ENCODE data around the gene MARS2. TPM values are rescaled to one million over a fixed set of nuclear protein-coding genes. Genes with fewer than 3 reads are reported as not detected.
"Not testable (repeated sequence)": the region's sequence is repeated elsewhere in the genome, so short reads cannot be mapped to it uniquely, and the experiment has no call there.

Gene MARS2
- total RNA-seq, 2 experiments from 2014 or later, result 21.8 to 32.7 TPM

GRCh38 chr2:197677483-197677882 is 27.7 kb upstream of the MARS2 start:
- Histone ChIP-seq H4K20me1 (ENCODE audit: insufficient read depth, low read length) (no peaks in the 10 kb centered on the region), H3K79me2 (ENCODE audit: insufficient read depth, low read depth, low read length) (no peaks in the 10 kb centered on the region), H3K9me2 (ENCODE audit: insufficient read depth, low read length) (no peaks in the 10 kb centered on the region), H3K27ac (ENCODE audit: low read depth, low read length, poor library complexity, severe bottlenecking) (no peak overlapping the region), H3K36me3 (ENCODE audit: insufficient read depth, low read length) (no peaks in the 10 kb centered on the region), H3K4me3 (ENCODE audit: low read depth, low read length, poor library complexity, severe bottlenecking) (no peak overlapping the region), H3K4me2 (ENCODE audit: low read length) (no peak overlapping the region), H3K4me1 (ENCODE audit: insufficient read depth, low read length, poor library complexity, severe bottlenecking) (no peaks in the 10 kb centered on the region), H2AFZ (ENCODE audit: low read length) (no peak overlapping the region), H3K9me3 (ENCODE audit: low read length) (no peaks in the 10 kb centered on the region)
- no TSS peak for BruUV-seq (replicated peaks)
- intact Hi-C loops (cut with micrococcal nuclease; ENCODE audit: unreplicated experiment), result no loop called here
- ChIA-PET CTCF (ENCODE audit: unreplicated experiment) (no interaction called here), POLR2A (no interaction called here)
- DNase-seq (ENCODE audit: low spot score), result no peak
- TF ChIP-seq EZH2phosphoT487 (IDR thresholded peaks at IDR 0.05; ENCODE audit: borderline replicate concordance, low read depth, low read length) (no peak), CTCF (conservative IDR thresholded peaks at IDR 0.05; ENCODE audit: low read length) (no peak)

- H3K27ac ChIP-seq (ENCODE audit: low read depth, low read length, poor library complexity, severe bottlenecking); H3K36me3 ChIP-seq (ENCODE audit: insufficient read depth, low read length); CTCF ChIA-PET (ENCODE audit: unreplicated experiment); H4K20me1 ChIP-seq (ENCODE audit: insufficient read depth, low read length); intact Hi-C loops (cut with micrococcal nuclease; ENCODE audit: unreplicated experiment); H2AFZ ChIP-seq (ENCODE audit: low read length); POLR2A ChIA-PET; H3K9me2 ChIP-seq (ENCODE audit: insufficient read depth, low read length); H3K9me3 ChIP-seq (ENCODE audit: low read length); BruUV-seq (replicated peaks); H3K4me2 ChIP-seq (ENCODE audit: low read length); H3K4me1 ChIP-seq (ENCODE audit: insufficient read depth, low read length, poor library complexity, severe bottlenecking); DNase-seq (ENCODE audit: low spot score); H3K4me3 ChIP-seq (ENCODE audit: low read depth, low read length, poor library complexity, severe bottlenecking); H3K79me2 ChIP-seq (ENCODE audit: insufficient read depth, low read depth, low read length): not testable (repeated sequence)
These were observed 10.0 kb upstream of the MARS2 start for GRCh38 chr2:197695206-197695605.

GRCh38 chr2:197695971-197696370 is 9.2 kb upstream of the MARS2 start:
- intact Hi-C loops (cut with micrococcal nuclease; ENCODE audit: unreplicated experiment); H3K36me3 ChIP-seq (ENCODE audit: insufficient read depth, low read length); CTCF ChIA-PET (ENCODE audit: unreplicated experiment): not testable (repeated sequence)

GRCh38 chr2:197696571-197696970 is 8.6 kb upstream of the MARS2 start:
- H3K27ac ChIP-seq (ENCODE audit: low read depth, low read length, poor library complexity, severe bottlenecking); BruUV-seq (replicated peaks); intact Hi-C loops (cut with micrococcal nuclease; ENCODE audit: unreplicated experiment); H3K4me1 ChIP-seq (ENCODE audit: insufficient read depth, low read length, poor library complexity, severe bottlenecking); H2AFZ ChIP-seq (ENCODE audit: low read length); CTCF ChIA-PET (ENCODE audit: unreplicated experiment); H3K9me3 ChIP-seq (ENCODE audit: low read length); H3K9me2 ChIP-seq (ENCODE audit: insufficient read depth, low read length); H3K4me3 ChIP-seq (ENCODE audit: low read depth, low read length, poor library complexity, severe bottlenecking); H3K79me2 ChIP-seq (ENCODE audit: insufficient read depth, low read depth, low read length); DNase-seq (ENCODE audit: low spot score); H4K20me1 ChIP-seq (ENCODE audit: insufficient read depth, low read length); H3K36me3 ChIP-seq (ENCODE audit: insufficient read depth, low read length); POLR2A ChIA-PET; H3K4me2 ChIP-seq (ENCODE audit: low read length): not testable (repeated sequence)

More at GRCh38 chr2:197695971-197696370, 9.2 kb upstream of the MARS2 start:
- H2AFZ ChIP-seq (ENCODE audit: low read length); H4K20me1 ChIP-seq (ENCODE audit: insufficient read depth, low read length); POLR2A ChIA-PET; H3K4me1 ChIP-seq (ENCODE audit: insufficient read depth, low read length, poor library complexity, severe bottlenecking); H3K9me3 ChIP-seq (ENCODE audit: low read length); BruUV-seq (replicated peaks); H3K4me2 ChIP-seq (ENCODE audit: low read length); DNase-seq (ENCODE audit: low spot score); H3K79me2 ChIP-seq (ENCODE audit: insufficient read depth, low read depth, low read length); H3K9me2 ChIP-seq (ENCODE audit: insufficient read depth, low read length); H3K4me3 ChIP-seq (ENCODE audit: low read depth, low read length, poor library complexity, severe bottlenecking); H3K27ac ChIP-seq (ENCODE audit: low read depth, low read length, poor library complexity, severe bottlenecking): not testable (repeated sequence)

- BruUV-seq (replicated peaks); H3K79me2 ChIP-seq (ENCODE audit: insufficient read depth, low read depth, low read length); H3K9me3 ChIP-seq (ENCODE audit: low read length); DNase-seq (ENCODE audit: low spot score); H3K4me3 ChIP-seq (ENCODE audit: low read depth, low read length, poor library complexity, severe bottlenecking); POLR2A ChIA-PET; H3K4me2 ChIP-seq (ENCODE audit: low read length); H3K4me1 ChIP-seq (ENCODE audit: insufficient read depth, low read length, poor library complexity, severe bottlenecking); H3K36me3 ChIP-seq (ENCODE audit: insufficient read depth, low read length); H3K9me2 ChIP-seq (ENCODE audit: insufficient read depth, low read length); CTCF ChIA-PET (ENCODE audit: unreplicated experiment); H4K20me1 ChIP-seq (ENCODE audit: insufficient read depth, low read length); H3K27ac ChIP-seq (ENCODE audit: low read depth, low read length, poor library complexity, severe bottlenecking); H2AFZ ChIP-seq (ENCODE audit: low read length): not testable (repeated sequence)
- intact Hi-C loops (cut with micrococcal nuclease; ENCODE audit: unreplicated experiment), result loop anchor here (10.0 kb wide), 1 partner anchor 1055 kb away; no protein-coding TSS in a partner anchor
These were observed 5.4 kb upstream of the MARS2 start for GRCh38 chr2:197699724-197700123.
